ENCODE data around the gene RFTN1.
"Not testable (repeated sequence)": the region's sequence is repeated elsewhere in the genome, so short reads cannot be mapped to it uniquely, and the experiment has no call there.

The RFTN1 gene

DNA sequence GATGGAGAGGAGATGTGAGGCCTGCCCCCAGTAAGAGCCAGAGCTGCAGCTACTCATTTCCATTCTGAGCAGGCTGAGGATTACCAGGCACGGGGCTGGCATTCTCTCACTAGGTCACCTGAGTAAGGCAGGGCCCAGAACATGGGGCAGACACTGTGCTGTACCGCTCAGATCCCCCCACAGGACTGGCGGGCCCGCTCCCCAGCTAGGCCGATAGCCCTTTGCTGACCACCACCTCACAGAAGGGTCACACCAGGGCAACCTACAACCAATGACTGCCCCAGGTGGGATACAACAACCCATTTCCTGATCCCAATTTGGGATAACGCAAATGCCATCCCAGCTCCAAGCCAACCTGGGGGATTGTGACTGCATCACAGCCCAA lies 195.9 kb downstream of the RFTN1 start:
- DNase-seq: no peak

DNA sequence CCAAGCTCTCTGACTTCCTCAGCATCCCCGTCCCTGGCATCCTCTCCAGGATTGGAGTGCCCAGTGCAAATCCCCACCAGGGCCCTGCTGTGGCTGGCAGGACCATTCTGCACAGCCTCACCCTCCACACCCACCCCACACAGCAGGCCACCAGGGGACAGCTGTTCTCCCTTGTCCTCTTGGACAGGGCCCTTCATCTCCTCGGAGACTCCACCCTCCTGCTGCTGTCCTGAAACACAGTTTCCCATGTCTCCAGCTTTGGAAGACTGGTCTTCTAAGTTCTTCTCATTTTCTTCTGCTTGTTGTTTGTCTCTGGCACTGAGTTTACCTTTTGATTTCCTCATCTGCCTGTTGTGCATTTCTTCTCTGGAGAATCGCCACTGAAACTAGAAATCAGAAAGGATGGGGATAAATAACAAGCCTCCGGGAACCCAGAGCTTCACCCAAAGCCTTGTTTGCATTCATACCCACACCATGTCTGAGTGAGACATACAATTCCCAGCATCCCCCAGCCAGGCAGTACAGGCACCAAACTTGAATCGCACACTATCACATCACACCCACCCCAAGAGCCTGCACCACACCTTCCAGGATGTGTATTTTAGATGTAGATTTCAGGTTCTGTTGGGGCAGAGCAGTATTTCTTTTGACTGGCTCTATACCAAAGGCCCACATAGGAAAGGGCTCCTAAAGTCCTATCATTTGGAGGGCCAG lies 196.5 kb downstream of the RFTN1 start:
- DNase-seq: no peak

DNA sequence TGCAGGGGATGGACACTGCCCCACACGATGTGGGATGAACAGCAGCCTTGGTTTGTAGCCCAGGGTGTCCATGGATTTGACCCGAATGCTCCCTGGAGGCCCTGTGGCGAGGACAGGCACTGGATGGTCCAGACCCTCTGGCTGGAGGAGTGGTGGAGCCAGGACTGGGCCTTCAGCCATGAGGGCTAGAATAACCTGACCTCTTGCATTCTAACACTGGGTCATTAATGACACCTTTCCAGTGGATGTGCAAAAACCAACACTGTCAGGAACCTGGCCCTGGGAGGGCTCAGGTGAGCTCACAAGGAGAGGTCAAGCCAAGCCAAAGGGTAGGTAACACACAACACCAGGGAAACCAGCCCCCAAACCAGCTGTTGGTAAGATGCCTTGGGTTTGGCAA lies 197.1 kb downstream of the RFTN1 start:
- DNase-seq: no peak

DNA sequence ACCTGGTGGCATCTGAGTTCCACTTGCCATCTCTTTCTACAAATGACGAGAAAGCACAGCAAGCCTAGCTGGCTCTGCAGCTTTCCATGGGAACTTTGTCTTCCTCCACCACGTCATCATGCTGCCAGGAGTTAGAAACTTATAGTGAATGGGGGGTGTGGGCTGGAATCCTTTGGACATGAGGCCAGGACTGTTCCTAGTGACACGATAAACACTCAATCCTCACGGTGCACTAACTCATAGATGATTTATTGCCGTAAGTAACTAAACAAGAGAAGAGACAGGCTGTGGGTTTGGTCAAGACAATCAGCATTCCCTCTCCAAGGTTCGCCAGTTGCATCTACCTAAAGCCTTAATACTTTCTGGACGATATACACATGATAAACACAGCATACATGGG lies 197.9 kb downstream of the RFTN1 start:
- no peak for DNase-seq

DNA sequence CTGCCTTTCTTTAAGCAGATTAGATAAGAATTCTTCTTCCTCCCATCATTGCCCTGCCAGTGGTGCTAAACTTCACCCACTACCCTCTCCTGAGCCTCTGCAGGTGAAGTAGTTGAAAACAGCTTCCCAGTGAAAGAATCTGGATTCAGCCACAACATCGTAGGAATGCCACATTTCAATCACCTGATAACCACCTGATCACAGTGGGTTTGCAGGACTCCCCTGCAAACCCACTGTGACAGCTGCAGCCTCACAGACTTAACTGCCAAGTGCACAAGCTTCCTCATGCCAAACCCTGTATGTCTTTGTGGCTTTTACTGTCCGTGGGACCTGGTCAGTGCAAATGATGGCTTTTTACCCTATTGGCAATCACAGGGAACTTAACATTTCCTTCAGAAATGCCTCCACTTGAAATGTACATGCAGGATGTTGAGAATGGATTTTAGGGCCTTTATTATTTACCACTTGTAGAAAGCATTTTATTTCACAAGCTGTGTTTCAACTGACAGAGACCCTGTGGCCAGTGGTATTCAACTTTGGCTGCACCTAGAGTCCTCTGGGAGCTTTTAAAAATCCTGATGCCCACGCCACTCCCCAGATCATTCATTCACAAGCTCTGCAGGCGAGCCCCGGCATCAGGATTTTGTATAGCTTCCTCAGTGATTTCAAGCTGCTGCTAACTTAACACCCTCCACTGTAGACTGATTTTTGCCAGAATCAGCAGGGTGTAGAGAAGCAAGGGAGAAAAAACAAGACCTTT lies 199.4 kb downstream of the RFTN1 start:
- no peak for DNase-seq

DNA sequence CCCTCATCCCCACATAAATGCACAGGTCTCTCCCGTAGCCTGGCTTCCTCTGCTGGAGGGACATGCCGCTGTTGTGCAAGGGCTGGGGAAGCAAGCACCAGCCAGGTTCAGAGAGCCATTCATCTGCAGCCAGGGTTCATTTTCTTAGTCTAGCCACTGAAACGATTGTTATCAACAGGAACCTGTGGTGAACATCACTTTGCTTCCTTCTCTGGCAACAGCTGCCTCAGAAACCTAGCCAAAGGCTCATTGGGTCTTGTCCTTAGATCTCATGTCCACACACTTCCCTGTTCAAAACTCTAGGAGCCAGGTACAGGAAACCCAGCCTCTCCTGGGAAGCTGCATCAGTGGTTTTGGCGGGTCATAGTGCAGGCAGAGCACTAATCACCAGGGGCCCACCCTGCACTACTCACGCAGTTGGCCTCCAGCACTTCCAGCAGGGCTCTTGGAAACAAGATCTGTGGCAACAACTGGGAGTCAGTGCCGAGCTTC lies 201.5 kb downstream of the RFTN1 start:
- DNase-seq: no peak

DNA sequence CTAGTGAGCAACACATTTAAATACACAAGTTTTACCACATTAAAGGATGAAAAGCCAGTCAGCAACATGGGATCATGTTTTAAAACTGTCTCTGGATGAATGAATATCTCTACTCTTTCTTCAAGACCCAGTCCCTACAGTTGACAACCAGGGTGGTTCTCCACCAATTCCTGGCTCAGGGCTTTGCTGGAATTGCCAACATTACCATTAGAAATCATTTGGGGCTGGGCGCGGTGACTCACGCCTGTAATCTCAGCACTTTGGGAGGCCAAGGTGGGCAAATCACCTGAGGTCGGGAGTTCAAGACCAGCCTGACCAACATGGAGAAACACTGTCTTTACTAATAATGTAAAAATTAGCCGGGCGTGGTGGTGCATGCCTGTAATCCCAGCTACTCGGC lies 203.0 kb downstream of the RFTN1 start:
- not testable (repeated sequence) for DNase-seq

DNA sequence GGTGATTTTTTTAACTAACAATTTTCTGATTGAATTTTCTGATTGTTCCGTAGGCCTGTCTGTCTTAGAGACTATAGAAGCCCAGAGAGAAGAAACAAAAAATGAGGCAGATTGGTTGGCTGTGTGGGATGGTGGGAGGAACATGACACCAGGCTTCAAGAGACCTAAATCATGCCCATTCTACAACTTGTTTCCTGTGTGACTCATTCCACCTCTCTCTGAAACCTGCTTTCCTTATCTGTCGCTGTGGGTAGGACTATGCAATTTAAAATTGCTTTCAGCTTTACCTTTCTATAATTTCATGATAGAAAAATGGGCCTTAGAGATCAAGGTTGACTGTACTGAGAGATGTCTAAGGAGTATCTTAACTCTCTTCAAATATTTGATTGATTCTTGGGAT lies 203.9 kb downstream of the RFTN1 start:
- no peak for DNase-seq

DNA sequence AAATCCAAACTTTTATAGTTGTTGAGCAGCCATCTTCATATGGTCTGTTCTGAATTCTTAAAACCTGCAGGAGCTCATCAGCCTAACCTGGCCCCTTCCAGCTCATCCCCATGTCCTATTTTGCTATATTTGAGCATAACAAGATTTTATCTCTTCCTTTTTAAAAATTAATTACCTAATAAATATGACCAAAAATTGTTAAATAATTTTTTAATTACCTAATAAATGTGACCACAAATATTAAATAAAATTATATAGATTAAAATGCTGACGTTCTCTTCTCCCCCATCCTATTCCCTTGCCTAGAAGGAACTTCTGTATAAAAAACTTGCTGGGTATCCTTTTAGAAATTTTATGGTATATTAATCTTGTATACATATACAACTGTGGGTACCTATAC lies 204.8 kb downstream of the RFTN1 start:
- DNase-seq: no peak

DNA sequence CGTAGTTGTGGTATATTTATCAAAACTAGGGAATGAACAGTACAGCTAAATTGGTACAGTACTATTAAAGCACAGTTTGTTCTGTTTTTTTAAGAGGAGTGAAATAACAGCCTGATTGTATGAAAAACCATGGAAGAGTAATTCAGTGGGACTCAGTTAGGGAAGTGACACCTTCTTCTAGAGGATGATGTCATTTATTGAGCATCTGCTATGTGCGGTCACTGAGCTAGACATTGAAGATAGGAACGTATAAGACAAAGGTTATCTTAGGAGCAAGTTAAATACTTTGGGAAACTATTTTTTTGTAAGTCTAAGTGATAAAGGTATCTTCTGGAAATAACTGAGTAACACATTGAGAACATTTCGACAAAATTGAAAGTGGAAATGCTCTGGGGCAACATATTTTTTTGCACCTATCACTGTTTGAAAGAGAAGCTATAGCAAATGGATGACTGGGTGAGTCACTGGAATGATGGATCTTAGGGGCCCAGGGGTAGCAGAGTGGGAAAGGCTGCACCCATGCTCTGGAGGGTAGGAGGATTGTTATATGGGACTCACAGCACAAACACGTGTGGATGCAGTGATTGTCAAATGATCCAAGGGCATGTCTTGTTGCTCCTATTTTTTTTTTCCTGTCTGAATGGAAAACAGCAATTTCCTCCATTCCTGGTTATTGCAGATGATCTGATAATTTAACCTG lies 205.5 kb downstream of the RFTN1 start:
- DNase-seq: no peak

DNA sequence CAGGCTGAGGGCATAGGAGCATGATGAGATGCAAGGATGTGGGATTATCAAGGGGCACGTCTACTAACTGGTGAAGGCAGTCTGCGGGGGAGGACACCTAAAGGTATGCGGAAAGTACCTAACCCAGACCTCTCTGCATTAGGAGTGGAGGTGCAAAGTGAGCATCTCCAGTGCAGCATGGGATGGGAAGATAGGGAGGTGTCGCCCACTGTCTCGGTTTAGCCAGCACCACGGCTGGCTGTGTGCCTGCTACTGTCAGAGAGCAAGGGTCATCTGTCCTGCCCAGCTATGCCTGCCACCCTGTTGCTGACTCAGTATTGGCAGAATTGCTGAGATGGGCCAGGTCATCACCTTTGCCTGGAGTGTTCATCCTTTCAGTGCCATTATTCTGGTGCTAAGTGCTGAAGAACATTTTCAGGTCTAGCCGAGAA lies 208.4 kb downstream of the RFTN1 start:
- DNase-seq: no peak

DNA sequence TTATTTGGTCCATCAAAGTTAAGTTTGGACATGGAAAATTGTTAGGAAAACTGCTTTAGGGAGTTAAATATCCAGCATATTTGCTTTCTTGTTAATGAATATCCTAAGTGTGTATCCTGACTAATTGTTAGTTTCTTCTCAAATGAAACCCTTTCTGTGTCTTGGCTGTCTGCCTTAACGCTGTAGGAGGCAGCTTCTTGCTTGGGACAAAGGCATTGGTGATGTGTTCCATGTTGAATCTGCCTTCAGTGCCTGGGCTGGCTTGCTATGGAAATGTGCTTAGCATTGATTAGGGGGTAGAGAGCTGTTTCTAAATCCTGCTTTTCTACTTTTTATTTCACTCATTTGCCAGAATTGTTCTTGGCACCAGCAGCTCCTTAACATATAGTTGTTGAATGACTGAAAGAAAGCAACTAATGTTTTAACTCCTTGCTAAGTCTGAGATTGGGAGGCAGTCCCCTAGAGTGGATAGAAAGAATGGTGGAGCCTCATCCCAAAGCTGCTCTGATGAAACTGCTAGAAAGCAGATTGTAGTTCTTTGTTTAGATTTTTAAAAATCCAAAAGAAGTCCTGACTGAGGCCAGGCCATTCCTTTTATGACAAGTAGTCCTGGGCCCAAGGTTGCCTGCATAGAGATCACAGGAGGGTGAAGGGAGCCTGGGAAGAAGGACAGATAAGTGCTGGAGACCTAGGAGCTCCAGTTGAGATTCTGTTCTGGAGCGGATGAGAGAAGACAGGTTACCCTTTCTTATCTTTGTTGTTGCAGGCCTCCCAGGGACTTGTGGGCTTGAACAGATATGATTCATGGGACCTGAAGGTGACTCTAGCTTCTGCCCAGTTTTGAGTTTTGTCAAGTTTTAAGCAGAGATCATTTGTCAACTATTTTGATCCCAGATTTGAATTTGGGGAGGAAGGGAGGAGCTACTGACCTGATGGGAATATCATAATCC lies 209.2 kb downstream of the RFTN1 start:
- DNase-seq: no peak

DNA sequence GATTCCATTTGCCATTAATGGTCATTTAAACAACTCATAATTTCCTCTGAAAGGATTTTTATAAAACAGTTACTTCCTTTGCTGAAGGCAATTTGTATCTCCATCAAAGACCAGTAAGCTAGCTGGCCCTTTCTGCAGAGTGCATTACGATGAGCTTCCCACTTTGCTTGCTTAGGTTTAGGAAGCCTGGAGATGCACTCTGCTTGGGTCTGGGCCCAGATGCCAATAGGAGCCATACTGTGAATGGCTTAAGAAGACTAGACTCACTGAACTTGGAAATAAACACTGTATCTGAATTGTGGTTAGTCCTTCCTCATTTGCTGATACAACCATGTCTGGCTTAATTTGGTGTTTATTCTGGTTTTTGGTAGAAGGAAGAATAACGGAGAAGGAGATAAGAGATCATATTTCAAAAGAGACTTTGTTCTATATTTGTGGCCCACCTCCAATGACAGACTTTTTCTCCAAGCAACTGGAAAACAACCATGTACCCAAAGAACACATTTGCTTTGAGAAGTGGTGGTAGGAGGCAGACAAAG lies 210.4 kb downstream of the RFTN1 start:
- DNase-seq: no peak

DNA sequence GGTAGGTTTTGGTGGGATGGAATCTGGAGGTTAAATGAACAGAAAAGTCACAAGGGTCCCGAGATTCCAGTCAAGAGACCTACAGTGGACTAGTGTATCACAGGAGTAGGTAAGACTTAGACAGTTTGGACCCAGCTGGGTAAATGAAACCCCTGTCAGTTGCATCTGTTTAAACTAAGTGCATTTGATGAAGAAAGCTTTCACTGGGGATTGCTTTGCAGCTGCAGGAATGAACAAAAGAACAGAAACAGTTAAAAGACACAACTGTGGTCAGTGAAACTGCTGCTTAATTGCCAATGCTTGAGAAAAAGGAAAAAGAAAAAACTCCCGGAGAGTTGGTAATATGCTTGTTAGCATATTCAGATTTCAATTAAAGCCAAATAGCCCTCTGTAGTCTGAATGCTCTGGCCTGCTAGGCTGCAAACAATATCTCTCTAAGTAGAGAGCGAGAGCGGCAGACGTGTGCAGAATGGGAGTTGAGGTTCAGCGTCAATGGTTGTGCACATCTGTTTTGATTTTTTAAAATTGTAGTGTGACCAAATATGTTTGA lies 211.3 kb downstream of the RFTN1 start:
- no peak for DNase-seq

DNA sequence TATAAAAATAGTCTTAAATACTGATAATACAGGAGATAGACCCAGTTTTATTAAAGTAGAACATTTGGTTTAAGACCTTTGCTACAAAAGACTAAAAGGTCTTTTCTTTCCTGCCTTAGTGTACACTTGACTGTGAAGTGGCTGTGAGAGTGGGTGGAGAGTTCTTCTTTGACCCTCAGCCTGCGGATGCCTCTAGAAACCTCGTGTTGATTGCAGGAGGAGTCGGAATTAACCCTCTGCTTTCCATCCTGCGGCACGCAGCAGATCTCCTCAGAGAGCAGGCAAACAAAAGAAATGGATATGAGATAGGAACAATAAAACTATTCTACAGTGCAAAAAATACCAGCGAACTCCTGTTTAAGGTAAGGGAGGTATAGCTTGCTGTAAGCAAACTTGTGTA lies 212.0 kb downstream of the RFTN1 start:
- DNase-seq: no peak

DNA sequence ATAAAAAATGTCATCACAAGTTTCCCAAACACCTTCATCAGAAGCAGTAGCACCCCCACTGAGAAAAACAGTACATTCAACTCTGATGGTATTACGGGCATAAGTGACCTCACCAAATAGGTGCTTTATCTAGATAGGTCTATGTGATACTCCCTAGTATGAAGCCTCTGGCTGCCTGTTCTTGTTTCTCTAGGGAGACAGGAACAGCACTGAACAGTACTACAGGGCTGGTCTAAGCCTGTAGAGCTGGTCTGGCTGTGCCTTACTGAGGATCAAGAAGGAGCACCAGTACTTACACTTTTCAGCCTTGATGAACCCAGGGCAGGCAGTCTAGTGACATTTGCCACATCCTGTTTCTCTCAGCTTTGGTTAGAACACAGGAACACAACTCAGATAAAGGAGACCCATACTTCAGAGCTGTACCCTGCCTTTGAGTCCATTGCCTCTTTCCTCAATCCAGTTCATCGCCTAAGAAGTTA lies 212.6 kb downstream of the RFTN1 start:
- no peak for DNase-seq

DNA sequence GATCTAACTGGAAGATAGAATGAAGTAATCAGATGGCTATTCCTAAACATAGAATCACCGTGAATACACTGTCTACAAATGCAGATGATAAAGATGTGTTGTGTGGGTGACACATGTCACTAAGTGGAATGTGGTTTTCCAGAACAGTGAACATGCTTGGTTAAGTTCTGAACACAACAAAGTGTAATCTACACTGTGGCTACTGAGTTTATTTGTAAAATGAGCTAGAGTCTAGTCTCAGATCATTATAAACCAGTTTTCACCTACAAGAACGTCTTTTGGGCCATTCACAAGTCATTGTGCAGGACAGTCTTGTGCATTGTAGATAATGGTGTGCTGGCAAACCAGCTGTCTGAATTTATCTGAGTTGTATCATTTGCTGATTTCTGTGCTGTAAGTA lies 213.2 kb downstream of the RFTN1 start:
- DNase-seq: no peak

DNA sequence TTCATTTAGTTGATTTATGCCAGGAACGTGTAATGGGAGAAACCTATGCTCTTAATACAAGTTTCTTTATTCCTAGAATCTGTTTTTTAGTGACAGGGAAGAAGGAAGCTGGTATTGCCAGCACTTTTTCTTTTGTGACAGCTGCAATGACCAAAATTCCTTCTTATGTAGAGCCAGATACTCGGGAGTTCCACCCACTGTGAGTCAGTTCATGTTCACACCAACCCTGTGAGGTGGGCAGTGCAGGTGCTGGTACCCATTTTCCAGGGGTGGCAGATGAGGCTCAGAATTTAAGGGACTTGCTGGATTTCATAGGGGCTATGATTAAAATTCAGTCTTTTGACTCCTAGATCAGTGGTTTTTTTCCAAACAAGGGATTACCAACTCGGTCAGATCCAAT lies 213.8 kb downstream of the RFTN1 start:
- DNase-seq: no peak

DNA sequence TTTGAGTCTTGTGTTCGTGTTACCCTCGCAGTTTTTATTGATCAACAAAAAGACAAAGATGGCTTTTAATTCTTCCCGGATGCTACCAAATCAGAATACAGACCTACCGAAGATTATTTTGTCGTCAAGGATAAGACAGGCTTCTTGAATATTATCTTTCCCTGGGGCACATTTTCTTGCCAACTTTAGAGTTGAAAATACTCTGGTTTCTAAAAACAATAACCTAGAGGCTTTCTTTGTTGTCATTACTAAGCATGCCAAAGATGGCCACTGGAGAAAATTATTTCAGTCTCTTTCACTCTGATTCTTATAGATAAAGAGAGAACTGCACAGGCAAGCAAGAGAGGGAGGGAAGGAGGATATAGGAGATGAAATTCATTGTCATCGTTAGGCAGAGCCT lies 214.6 kb downstream of the RFTN1 start:
- DNase-seq: no peak

DNA sequence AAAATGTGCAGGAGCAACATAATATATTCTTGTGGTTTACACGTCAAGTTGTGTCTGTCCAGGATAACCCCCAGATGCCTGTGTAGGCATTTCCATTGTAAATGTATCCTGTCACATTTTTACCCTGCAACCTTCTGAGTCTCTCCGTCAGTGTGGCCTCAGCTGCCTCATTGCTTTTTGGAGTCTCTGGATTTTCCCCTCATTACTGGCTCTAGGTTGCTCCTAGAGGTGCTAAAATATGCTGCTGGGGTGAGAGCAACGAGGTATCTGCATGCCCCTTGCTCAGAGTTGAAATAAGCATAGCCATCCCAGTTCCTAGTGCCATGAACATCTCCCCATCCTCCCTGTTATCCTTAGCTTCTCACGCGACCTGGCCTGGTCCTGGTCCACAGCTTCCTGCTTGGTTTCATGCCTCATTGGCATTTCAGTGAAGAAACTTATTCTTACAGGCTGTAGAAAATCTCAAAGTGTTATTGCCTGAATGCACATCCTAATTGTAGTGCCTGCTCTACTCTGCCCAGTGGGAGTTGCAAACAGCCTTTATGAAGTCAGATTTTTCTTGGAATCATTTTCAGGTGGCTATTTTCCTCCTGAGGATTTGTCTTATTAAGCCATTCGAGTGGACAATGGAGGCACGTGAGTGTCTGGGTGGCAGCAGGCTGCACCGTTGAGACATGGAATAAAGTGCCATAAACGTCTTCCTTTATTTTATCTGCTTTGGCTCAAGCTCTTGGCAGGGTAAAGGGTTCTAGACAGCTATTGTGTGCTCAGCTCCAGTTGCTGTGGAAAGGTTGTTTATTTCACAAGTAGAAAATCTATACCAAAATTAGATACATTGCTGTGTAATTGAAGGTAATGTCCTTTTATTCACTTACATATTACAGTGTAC lies 215.3 kb downstream of the RFTN1 start:
- no peak for DNase-seq

All from NCI-H748 treated with DMSO at 0.1 percent for 48 hours (cell line).